GM10847 (cell line): ENCODE data around the gene POLR3H.

Source experiments
- POLR2A ChIP-seq: IDR thresholded peaks from 2 replicates; pipeline ENCODE4 v1.6.1; 2011; ENCODE audit not compliant: insufficient read length; ENCODE audit errors: extremely low read depth

POLR3H gene

DNA sequence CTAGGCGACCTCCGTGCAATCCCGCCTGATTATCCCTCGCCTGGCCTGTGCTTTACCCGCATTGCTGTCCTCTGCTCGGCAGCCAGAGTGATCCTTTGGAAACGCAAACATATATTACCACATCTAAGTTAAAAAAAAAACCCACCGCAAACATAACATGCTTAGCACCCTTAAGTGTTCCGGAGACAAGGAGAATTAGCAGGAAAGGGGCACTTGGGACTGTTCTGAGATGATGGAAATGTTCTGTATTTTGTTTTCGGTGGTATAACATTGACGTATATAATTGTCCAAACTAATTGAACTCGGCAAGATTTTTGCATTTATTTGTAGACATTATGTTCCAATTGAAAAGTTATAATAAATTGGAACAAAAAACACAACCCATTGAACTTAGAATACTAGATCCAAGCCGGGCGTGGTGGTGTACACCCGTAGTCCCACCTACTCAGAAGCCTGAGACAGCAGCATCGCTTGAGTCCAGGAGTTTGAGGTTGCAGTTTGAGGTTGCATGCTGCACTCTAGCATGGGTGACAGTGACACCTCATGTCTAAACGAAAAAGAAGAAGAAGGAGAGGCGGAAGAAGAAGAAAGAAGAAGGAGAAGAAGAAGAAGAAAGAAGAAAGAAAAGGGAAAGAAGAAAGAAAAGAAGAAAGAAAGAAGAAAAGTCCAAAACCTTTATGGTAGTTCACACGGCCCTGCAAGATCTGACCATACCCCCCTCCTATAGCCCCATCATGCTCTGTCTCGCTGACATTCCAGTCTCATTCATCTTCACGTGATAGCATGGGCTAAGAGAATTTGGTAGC lies 604 bp upstream of the POLR3H start:
- no peak for TF ChIP-seq POLR2A

DNA sequence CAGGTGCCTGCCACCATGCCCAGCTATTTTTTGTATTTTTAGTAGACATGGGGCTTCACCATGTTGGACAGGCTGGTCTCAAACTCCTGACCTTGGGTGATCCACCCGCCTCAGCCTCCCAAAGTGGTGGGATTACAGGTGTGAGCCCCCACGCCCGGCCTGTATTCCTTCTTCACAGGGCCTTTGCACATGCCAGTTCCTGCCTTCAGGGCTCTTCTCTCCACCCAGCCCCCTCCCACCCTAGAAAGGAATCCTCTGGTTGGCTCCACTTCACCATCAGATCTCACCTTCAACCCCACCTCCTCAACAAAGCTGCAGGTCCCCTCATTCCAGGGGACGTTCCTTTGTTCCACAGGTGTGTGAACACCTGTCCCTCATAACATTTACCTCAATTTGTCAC lies 2.0 kb downstream of the POLR3H start:
- TF ChIP-seq POLR2A, result no peak

DNA sequence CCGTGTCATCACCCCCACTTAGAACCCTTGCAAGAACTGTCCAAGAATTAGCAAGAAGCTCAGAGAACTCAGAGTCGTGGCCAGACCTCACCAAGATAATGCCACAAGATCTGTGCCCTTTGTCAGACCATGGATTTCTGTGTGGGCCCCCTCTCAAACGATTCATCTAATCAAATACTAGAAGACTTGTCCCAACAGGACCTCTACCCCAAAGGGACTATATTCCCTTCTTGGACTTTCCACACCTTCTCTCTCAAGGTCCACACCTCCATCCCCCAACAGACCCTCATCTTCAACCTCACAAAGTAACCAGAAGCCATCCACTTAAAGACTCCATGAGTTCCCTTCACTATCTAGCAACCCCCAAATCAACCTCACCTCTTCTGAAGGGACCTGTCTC lies 2.8 kb downstream of the POLR3H start:
- no peak for TF ChIP-seq POLR2A

DNA sequence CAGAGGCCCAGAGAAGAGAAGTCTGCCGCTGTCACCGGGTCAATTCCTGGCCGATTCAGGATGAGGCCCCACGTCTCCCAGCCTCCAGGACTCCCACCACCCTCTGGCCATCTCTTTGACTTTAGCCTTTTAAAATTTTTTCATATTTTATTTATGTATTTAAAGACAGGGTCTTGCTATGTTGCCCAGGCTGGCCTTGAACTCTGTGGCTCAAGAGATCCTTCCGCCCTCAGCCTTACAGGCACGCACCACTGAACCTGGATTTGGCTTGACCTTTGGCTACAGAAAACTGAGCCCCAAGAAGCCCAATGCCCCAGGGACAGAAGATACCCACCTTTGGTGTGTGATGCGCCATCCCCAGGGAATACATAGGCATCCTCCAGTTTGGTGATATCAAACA lies 3.9 kb downstream of the POLR3H start:
- no peak for TF ChIP-seq POLR2A

DNA sequence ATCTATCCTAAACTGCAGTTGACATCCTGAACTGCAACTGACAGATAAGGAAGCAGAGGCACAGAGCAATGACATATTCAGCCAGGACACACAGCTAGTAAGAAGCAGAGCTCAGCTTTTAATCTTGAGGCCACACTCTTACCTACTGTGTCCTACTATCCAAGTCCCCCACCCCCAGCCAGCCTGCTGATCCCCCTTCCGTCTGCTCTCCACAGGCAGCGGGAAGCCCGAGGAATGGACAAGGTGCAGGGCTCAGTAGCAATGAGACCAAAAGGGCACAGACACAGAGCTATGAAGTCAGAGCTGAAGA lies 4.3 kb downstream of the POLR3H start:
- no peak for TF ChIP-seq POLR2A

DNA sequence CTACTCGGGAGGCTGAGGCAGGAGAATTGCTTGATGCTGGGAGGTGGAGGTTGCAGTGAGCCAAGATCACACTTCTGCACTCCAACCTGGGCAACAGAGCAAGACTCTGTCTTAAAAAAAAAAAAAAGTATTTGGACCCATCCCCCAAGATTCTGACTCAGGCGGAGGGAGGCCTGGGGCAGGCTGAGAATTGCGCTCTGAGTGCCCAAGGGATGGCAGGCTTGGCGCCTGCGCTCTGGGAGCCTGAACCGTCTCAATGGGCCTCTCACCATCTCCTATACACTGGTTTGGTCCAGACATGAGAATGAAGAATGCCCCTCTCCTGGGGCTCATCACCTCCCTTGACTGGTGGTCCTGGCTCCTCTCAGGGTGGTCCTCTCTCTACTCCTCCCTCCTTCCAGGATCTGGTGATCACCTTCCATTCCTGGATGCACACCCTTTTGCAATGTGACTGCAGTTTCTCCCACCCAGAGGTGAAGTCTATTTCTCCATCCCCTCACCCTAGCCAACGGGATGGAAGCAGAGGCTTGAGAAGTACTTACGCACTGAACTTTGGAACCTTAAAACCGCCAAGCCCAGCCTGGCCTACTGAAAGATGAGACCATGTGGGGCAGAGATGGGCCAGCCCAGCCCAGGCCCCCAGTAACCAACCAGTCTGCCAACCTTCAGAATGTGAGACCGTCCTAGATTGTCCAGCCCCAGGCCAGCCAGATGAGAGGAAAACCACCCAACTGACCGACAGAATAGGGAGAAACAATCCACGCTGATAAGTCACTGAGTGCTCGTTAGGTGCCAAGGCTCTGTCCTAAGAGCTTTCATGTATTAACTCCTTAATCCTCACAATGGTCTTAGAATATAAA lies 4.9 kb downstream of the POLR3H start:
- TF ChIP-seq POLR2A, result no peak

DNA sequence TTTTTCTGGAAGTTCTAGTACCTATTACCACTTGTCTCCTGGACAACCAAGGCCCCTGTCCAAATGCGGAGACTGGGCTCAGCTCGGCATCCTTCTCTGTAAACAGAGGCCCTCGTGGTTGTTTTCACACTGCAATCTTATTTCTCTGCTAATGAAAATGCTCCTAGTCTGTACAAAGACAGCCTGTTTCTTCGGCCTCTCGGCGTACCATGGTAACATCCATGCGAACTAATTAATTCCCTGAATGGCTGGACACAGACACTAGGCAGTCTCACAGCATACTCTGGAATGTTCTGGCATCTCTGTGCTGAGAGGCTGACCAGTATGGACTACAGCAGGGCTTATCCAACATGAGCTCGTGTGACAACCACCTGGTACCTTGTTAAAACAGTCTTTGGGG lies 5.7 kb downstream of the POLR3H start:
- TF ChIP-seq POLR2A, result no peak

DNA sequence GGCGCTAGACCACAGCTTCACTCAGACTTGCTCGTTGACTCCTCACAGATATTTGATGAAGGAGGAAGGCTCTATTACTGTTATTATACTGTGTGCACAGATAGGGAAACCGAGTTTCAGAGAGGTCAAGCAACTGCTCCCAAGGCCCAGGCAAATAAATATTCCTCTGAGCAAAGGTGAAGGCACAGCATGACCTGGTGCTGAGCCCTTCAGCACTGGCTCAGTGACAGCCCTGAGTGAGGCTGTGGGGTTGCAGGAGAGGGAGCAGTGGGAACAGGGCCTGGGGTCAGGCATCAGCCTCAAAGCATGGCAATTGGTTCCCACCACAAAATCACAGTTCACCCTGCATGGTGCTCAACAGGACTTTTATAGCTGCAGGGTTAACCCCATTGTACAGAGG lies 7.1 kb downstream of the POLR3H start:
- TF ChIP-seq POLR2A, result no peak

DNA sequence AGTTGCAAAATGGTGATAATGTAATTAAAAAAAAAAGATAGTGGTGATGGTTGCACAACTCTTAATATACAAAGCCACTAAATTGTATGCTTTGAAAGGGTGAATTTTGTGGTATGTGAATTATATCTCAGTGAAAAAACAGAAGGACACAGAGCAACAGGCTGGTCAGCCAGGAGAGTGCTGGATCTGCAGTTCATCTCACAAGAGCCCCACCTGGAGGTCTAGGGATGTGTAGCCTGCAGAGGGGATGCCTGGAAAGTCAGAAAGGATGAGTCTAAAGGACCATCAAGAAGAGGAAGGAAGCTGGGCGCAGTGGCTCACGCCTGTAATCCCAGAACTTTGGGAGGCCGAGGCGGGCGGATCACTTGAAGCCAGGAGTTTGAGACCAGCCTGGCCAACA lies 9.0 kb downstream of the POLR3H start:
- TF ChIP-seq POLR2A, result no peak

DNA sequence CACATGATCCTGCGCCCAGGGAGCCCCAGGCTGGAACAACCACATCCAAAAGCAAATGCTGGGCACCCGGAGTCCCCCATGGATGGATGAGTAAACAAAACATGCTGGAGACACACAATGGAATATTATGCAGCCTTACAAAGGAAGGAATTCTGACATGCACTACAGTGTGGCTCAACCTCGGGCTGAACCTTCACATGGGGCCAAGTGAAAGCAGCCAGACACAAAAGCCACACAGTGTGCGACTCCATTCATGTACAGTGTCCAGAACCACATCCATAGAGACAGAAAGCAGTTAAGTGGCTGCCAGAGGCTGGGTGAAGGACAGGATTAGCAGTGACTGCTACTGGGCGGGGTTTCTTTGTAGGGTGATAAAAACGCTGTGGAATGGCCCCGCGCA lies 10.1 kb downstream of the POLR3H start:
- TF ChIP-seq POLR2A, result no peak

DNA sequence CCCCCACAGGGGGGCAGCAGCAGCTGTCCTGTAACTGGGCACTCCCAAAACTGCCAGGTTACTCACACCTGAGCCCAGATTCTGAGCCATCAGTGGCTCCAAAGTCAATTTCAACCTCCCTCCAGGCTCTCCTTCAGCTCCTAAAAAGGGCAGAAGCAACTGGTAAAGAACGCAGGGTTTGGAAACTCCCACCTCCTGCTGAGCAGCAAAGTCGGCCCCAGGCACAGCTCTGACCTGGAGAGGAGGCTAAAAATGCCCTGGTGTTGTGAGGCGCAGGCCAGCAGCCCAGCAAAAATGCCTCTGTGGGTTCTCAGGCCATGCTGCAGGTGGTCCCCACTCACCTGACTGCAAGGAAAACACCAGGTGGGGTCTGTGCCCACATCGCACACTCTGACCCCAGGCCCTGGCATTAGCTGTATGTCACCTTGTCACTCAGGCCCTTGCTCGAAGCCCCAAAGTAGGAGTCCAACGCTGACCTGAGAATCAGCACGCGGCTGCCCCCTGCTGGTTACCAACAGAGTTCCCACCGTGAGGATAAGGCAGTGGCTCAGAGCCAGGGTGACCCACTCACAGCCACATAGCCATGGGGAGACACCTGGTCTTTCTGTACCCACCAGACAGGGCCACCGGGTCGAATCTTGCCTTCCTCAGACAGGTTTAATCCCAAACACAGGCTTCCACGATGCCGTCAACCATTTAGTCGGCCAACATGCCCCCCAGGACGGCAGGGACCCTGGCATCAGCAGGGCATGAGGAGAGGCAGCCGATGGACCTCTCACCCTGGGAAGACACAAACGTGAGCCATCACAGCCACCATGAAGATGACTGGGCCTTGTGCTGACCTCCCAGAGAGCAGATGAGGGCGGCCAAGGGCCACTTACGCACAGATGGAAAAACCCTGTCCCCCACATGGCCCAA lies 11.1 kb downstream of the POLR3H start:
- no peak for TF ChIP-seq POLR2A

DNA sequence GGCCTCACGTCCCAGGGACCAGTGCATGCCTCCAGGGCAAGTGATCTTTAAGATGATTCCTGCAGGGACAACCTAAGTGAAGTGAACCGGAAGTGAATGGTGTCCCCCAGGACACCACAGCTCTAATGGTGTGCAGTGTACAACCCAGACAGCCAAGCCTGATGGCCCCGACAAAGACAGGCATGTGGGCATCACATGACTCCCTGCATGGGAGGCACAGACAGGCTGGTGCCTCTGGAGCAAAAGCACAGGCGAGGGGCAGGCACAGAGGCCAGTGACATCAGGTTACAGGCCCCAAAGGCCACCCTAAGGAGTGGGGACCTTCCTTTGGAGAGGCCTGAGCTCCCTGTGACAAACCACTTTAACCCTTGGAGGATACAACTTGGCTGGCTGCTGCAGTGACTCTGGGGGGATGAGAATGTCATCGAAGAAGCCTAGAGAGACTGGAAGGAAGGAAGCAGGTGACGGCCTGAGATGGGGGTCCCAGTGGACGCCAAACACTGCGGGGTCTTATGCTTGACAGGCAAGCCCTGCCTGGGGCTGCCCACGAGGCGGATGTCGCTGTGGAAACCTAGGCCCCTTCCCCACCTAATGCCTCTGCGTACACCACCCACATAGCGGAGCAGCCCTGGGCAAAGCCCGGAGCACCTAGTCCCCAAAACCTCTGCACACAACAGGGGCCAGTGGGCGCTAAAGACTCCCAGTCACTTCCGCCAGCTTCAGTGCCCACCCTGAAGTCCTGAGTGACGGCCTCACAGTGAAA lies 12.4 kb downstream of the POLR3H start:
- TF ChIP-seq POLR2A, result no peak

DNA sequence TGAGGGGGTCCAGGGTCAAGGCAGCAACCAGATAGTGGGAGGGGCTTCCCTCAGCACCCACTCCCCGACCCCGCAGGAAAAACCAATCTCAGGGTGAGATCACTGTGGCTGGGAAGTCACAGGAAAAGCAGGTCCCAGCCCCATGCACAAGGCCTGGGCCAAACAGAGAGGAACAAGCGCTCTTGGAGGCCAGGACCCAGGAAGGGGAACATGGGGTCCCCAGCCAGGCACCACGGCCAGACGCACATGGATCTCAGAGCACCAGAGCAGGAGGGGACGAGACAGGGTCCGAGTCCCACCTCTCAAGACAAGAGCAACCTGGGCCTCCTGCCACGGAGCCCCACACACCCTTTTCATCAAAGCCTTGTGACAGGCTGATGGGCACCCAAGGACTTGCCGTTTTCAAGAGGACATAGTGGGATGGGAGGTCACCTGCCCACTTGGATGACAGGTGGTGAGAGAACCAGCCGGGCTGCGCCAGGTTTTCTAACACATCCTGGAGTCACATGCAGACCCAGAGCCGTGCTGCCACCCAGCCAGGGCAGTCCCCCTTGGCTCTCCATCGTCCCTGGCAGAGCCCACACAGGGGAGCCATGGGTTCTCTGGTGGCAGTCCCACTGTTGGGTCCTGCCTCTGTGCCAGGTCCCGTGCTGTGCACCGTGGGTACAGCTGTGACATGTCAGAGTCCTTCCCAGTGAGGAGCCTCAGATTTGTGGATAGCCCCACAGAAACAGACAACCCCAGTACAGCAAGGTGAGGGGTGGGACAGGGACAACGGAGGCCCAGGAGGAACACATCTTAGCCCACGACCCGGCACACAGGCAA lies 13.2 kb downstream of the POLR3H start:
- TF ChIP-seq POLR2A, result no peak

DNA sequence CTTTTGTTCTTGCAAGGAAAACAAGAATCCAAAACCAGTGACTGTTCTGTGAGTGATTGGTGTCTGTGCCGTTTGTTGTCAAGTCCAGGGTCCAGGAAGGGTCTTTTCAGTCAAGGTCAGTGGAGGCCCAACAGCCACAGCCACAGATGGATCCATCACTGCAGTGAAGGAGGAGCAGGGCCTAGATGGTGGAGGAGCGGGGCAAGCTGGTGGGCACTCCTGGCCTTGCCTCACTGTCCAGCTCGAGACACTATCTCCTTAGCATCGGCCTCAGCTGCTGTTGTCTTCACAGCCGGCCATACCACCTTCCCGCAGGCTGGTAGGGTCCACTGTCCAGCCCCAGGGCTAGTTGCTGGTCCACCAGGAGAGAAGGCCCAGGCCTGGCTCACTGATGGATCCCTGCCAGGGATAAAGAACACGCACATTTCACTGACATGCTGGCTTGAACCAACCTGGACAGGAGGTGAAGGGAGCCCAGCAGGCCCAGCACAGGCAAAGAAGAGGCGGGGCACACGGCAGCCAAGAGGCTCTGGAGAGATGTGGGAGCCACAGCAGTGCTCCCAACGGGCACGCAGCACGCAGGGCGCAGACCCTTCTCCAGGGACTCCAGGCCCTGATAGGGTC lies 15.2 kb downstream of the POLR3H start:
- no peak for TF ChIP-seq POLR2A
